Neuronal stem cell (in vitro differentiated cells): Measurements from ENCODE around the gene CIC.

Source experiments
- DNase-seq: peaks from one replicate; pipeline ENCODE4 v3.0.0-alpha.2; 2013; ENCODE audit warnings: low spot score
- H2AFZ ChIP-seq: one replicate; pipeline ENCODE4 v1.6.1; 2013; ENCODE audit warnings: mild to moderate bottlenecking, low read length, inconsistent platforms
- H2AK5ac ChIP-seq: 2 replicates; pipeline ENCODE4 v1.6.1; 2013; ENCODE audit warnings: low read depth, mild to moderate bottlenecking, inconsistent platforms, low read length, moderate library complexity, mixed read lengths
- H2BK120ac ChIP-seq: 2 replicates; pipeline ENCODE4 v1.6.1; 2013; ENCODE audit warnings: low read depth, mild to moderate bottlenecking, inconsistent platforms, low read length, moderate library complexity, mixed read lengths
- H2BK12ac ChIP-seq: one replicate; pipeline ENCODE4 v1.6.1; 2013; ENCODE audit warnings: low read length, inconsistent platforms
- H2BK15ac ChIP-seq: 2 replicates; pipeline ENCODE4 v1.6.1; 2013; ENCODE audit warnings: mild to moderate bottlenecking, low read length, inconsistent platforms, mixed read lengths
- H2BK5ac ChIP-seq: one replicate; pipeline ENCODE4 v1.6.1; 2013; ENCODE audit warnings: inconsistent platforms, mild to moderate bottlenecking, low read length, moderate library complexity
- H3K14ac ChIP-seq: one replicate; pipeline ENCODE4 v1.6.1; 2013; ENCODE audit warnings: low read length, inconsistent platforms
- H3K18ac ChIP-seq: 2 replicates; pipeline ENCODE4 v1.6.1; 2013; ENCODE audit warnings: low read length, inconsistent platforms
- H3K23ac ChIP-seq: 2 replicates; pipeline ENCODE4 v1.6.1; 2013; ENCODE audit warnings: low read depth, mild to moderate bottlenecking, mixed read lengths, low read length, inconsistent platforms; ENCODE audit not compliant: poor library complexity
- H3K27ac ChIP-seq: replicated peaks from 3 replicates; pipeline ENCODE4 v1.5.1; 2013; ENCODE audit warnings: low read length, inconsistent platforms
- H3K27me3 ChIP-seq, 3 experiments: 2 replicates each; pipeline ENCODE4 v1.6.1; 2013; ENCODE audit warnings: low read length in 3 of 3, mild to moderate bottlenecking in 2 of 3, inconsistent platforms in 1 of 3, low read depth in 1 of 3, mixed read lengths in 1 of 3, moderate library complexity in 1 of 3; ENCODE audit not compliant: control insufficient read depth in 3 of 3, insufficient read depth in 3 of 3
- H3K36me3 ChIP-seq, 2 donors: replicated peaks in 1 of 2; 2 replicates each; pipeline ENCODE4 v1.6.1; 2013; ENCODE audit warnings: low read length in 2 of 2; ENCODE audit not compliant: control insufficient read depth in 2 of 2, insufficient read depth in 2 of 2
- H3K4ac ChIP-seq: 2 replicates; pipeline ENCODE4 v1.6.1; 2013; ENCODE audit warnings: inconsistent platforms, mild to moderate bottlenecking, low read length, moderate library complexity
- H3K4me1 ChIP-seq, 2 donors: 1 replicate in 1 of 2; 2 replicates in 1 of 2; pipeline ENCODE4 v1.6.1; 2013; ENCODE audit warnings: low read length in 2 of 2, low read depth in 1 of 2; ENCODE audit not compliant: control insufficient read depth in 2 of 2, insufficient read depth in 1 of 2
- H3K4me2 ChIP-seq: one replicate; pipeline ENCODE4 v1.6.1; 2013; ENCODE audit warnings: mild to moderate bottlenecking, low read length, inconsistent platforms; ENCODE audit not compliant: insufficient read depth, poor library complexity, severe bottlenecking
- H3K4me3 ChIP-seq, 2 donors: 2 replicates each; pipeline ENCODE4 v1.5.1; 2013; ENCODE audit warnings: low read length in 2 of 2, mild to moderate bottlenecking in 2 of 2, inconsistent platforms in 1 of 2, moderate library complexity in 1 of 2
- H3K79me1 ChIP-seq: one replicate; pipeline ENCODE4 v1.6.1; 2013; ENCODE audit warnings: low read depth, mild to moderate bottlenecking, inconsistent platforms, low read length, moderate library complexity
- H3K9ac ChIP-seq: one replicate; pipeline ENCODE4 v1.6.1; 2013; ENCODE audit warnings: mild to moderate bottlenecking, low read depth, low read length, inconsistent platforms; ENCODE audit not compliant: poor library complexity
- H3K9me3 ChIP-seq, 2 donors: replicated peaks in 1 of 2; 2 replicates each; pipeline versions ENCODE3 to v1.6.1; 2013; ENCODE audit warnings: low read length in 2 of 2, mild to moderate bottlenecking in 2 of 2, inconsistent platforms in 1 of 2, low read depth in 1 of 2, mixed read lengths in 1 of 2, moderate library complexity in 1 of 2; ENCODE audit not compliant: control insufficient read depth in 2 of 2, insufficient read depth in 1 of 2
- H4K8ac ChIP-seq: one replicate; pipeline ENCODE4 v1.6.1; 2013; ENCODE audit warnings: low read depth, mild to moderate bottlenecking, inconsistent platforms, low read length, moderate library complexity
- H4K91ac ChIP-seq: one replicate; pipeline ENCODE4 v1.6.1; 2013; ENCODE audit warnings: low read length, low read depth, mild to moderate bottlenecking, inconsistent platforms; ENCODE audit not compliant: poor library complexity
- WGBS, 2 donors: extraction: QIAGEN DNeasy Blood & Tissue Kit; methylation state at CpG; one replicate each; pipeline ENCODE4 v1.1.7; 2013; ENCODE audit warnings: missing lambda C conversion rate in 2 of 2, mixed read lengths in 1 of 2; ENCODE audit not compliant: insufficient read length in 2 of 2, insufficient replicate concordance in 1 of 2; ENCODE audit errors: extremely low coverage in 2 of 2; 5-methylcytosine and 5-hydroxymethylcytosine counted together

CIC gene

GRCh38 chr19:42292042-42292960 is 23.2 kb downstream of the CIC start:
- H2AFZ ChIP-seq: no peak overlapping the region
- no peak overlapping the region for H3K18ac ChIP-seq
- no peak for DNase-seq
- H2BK5ac ChIP-seq: peak overlapping the region; percentile 77
- peak overlapping the region; percentile 23 for H4K8ac ChIP-seq
- no peaks in the 10 kb centered on the region for H3K9me3 ChIP-seq
- no peak overlapping the region for H2AK5ac ChIP-seq
- no peak overlapping the region for H3K4ac ChIP-seq
- no CpG with 5 or more reads among the region's 27 CpGs for WGBS, 2 donors
- H3K4me1 ChIP-seq: no peaks in the 10 kb centered on the region
- no peak overlapping the region for H3K27ac ChIP-seq
- H3K23ac ChIP-seq: peak overlapping the region; percentile 56
- peak overlapping the region; percentile 17 for H2BK12ac ChIP-seq
- peaks cover 83 to 98% of the 10 kb centered on the region in 2 donors for H3K36me3 ChIP-seq
- no peak overlapping the region for H3K9ac ChIP-seq
- no peak overlapping the region for H4K91ac ChIP-seq
- peaks cover 14% of the 10 kb centered on the region for H3K79me1 ChIP-seq
- H3K4me2 ChIP-seq: no peak overlapping the region
- no peak overlapping the region for H3K14ac ChIP-seq
- peak overlapping the region; percentile 41 for H2BK120ac ChIP-seq
- no peaks in the 10 kb centered on the region for H3K27me3 ChIP-seq
- no peak overlapping the region for H2BK15ac ChIP-seq
- H3K4me3 ChIP-seq: no peak overlapping the region

GRCh38 chr19:42292963-42293362 is 23.9 kb downstream of the CIC start:
- Histone ChIP-seq H2BK120ac (no peak overlapping the region), H3K27me3 (no peaks in the 10 kb centered on the region), H2AK5ac (no peak overlapping the region), H3K9ac (no peak overlapping the region), H3K4me3 (no peak overlapping the region), H2BK12ac (no peak overlapping the region), H3K4ac (no peak overlapping the region), H3K36me3 (peaks cover 76 to 94% of the 10 kb centered on the region in 2 donors), H2AFZ (no peak overlapping the region), H3K79me1 (peaks cover 14% of the 10 kb centered on the region), H4K8ac (peak overlapping the region; percentile 9), H3K4me1 (no peaks in the 10 kb centered on the region), H4K91ac (no peak overlapping the region), H3K27ac (peak overlapping the region; percentile 6), H2BK15ac (no peak overlapping the region), H3K14ac (no peak overlapping the region), H3K4me2 (no peak overlapping the region), H3K23ac (no peak overlapping the region), H3K9me3 (no peaks in the 10 kb centered on the region), H2BK5ac (peak overlapping the region; percentile 77), H3K18ac (no peak overlapping the region)
- DNase-seq: no peak
- WGBS, 2 donors: no CpG with 5 or more reads among the region's 14 CpGs

GRCh38 chr19:42293540-42293939 is 24.5 kb downstream of the CIC start:
- Histone ChIP-seq H3K23ac (peak overlapping the region; percentile 12), H3K9me3 (no peaks in the 10 kb centered on the region), H2AK5ac (no peak overlapping the region), H2BK15ac (no peak overlapping the region), H3K36me3 (peaks cover 73 to 94% of the 10 kb centered on the region in 2 donors), H3K4me1 (no peaks in the 10 kb centered on the region), H4K8ac (no peak overlapping the region), H2BK120ac (no peak overlapping the region), H2AFZ (no peak overlapping the region), H3K27me3 (no peaks in the 10 kb centered on the region), H3K4ac (no peak overlapping the region), H3K27ac (no peak overlapping the region), H2BK12ac (no peak overlapping the region), H3K4me2 (no peak overlapping the region), H4K91ac (no peak overlapping the region), H3K14ac (no peak overlapping the region), H3K18ac (no peak overlapping the region), H2BK5ac (no peak overlapping the region), H3K9ac (no peak overlapping the region), H3K4me3 (no peak overlapping the region), H3K79me1 (peaks cover 14% of the 10 kb centered on the region)
- WGBS, 2 donors: no CpG with 5 or more reads among the region's 17 CpGs
- DNase-seq: no peak

GRCh38 chr19:42293948-42294347 is 24.9 kb downstream of the CIC start:
- H2AK5ac ChIP-seq: peak overlapping the region; percentile 37
- peak overlapping the region; percentile 60 for H3K9ac ChIP-seq
- no CpG with 5 or more reads among the region's 15 CpGs for WGBS, 2 donors
- no peak overlapping the region for H4K91ac ChIP-seq
- peak overlapping the region; percentile 12 for H3K23ac ChIP-seq
- no peaks in the 10 kb centered on the region for H3K27me3 ChIP-seq
- no peak for DNase-seq
- no peak overlapping the region for H2AFZ ChIP-seq
- H3K9me3 ChIP-seq: no peaks in the 10 kb centered on the region
- peaks cover 69 to 92% of the 10 kb centered on the region in 2 donors for H3K36me3 ChIP-seq
- peaks cover 13% of the 10 kb centered on the region for H3K79me1 ChIP-seq
- no peak overlapping the region for H4K8ac ChIP-seq
- H3K14ac ChIP-seq: no peak overlapping the region
- no peak overlapping the region for H2BK12ac ChIP-seq
- H3K4ac ChIP-seq: no peak overlapping the region
- H2BK15ac ChIP-seq: no peak overlapping the region
- no peak overlapping the region for H3K18ac ChIP-seq
- peak overlapping the region; percentile 39 for H2BK5ac ChIP-seq
- no peak overlapping the region for H3K4me2 ChIP-seq
- H3K27ac ChIP-seq: no peak overlapping the region
- H3K4me3 ChIP-seq: no peak overlapping the region
- H3K4me1 ChIP-seq: no peaks in the 10 kb centered on the region
- H2BK120ac ChIP-seq: no peak overlapping the region
